Measurements from ENCODE around the gene FSD1L.
A peak's percentile ranks its signal among the peaks of the same experiment; 100 is the strongest.

The FSD1L gene

DNA sequence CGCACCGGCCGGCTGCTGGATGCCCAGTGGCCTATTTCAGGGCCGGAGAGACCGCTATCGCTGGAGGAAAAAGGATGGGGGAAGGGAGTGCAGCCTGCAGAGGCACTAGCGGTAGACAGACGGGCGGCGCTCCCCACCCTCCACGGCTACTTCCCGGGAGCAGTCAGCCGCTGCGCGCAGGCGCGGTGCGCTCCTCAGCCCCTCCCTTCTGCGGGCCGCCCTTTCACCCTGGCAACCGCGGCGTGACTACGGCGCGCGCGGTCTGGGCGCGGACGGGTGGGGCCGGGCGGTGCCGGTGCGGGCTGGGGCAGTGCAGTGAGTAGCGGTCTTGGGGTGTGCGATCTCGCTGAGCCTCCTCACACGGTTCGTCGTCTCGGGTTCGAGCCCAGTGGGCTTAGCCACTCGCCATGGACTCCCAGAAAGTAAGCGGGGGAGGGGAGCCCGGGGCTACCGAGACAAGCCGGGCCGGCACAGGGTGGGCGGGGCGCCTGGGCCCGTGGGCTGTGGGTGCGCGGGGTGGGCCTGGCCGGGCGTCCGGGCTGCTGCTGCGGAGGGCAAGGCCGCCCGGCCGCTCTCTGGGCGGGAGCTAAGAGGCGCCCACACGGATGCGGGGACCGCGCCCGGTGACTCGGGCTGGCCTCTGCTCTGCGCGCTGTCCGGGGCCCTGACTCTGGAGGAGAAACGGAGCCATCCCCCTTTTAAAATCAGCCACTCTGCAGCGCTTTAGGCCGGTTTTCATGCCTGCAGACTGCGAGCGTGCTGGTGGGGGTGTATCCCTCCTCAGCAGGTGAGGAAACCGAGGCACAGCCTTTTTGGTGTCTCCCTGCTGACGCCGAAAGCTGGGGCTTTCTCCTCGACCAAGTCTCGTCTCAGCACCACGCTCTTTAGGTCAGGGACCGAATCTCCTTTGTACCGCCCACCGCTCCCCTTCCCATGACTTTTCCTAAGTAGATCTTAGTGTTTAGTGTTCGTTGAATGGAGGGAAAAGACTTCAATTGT is at the start of gene FSD1L:
TSS of gene FSD1L (plus strand) at position 221 of the 999 bp plus-strand sequence. CDS start at position 408, 187 bp downstream.
- peak within 1 kb of the TSS; percentile 85 for H3K4me3 Mint-ChIP-seq
- H3K9me3 Mint-ChIP-seq: no peaks in the 10 kb centered on the region
- peaks cover 17% of the 10 kb centered on the region for H3K4me1 Mint-ChIP-seq (ENCODE audit: low read depth)
- no peaks in the 10 kb centered on the region for H3K36me3 Mint-ChIP-seq (ENCODE audit: low read depth)
- peaks cover 14% of the 10 kb centered on the region for H3K27me3 Mint-ChIP-seq (ENCODE audit: low read depth)
- peak within 1 kb of the TSS; percentile 69 for H3K27ac Mint-ChIP-seq

- H3K4me3 Mint-ChIP-seq: no peak overlapping the region
- no peaks in the 10 kb centered on the region for H3K9me3 Mint-ChIP-seq
- H3K36me3 Mint-ChIP-seq (ENCODE audit: low read depth): no peaks in the 10 kb centered on the region
- H3K27me3 Mint-ChIP-seq (ENCODE audit: low read depth): peaks cover 68% of the 10 kb centered on the region
- no peak overlapping the region for H3K27ac Mint-ChIP-seq
- peaks cover 6% of the 10 kb centered on the region for H3K4me1 Mint-ChIP-seq (ENCODE audit: low read depth)
Observed at GRCh38 chr9:105399117-105399516, 48.7 kb upstream of the FSD1L start.

GRCh38 chr9:105401651-105402050 is 46.2 kb upstream of the FSD1L start:
- no peak overlapping the region for H3K27ac Mint-ChIP-seq
- H3K36me3 Mint-ChIP-seq (ENCODE audit: low read depth): peaks cover 4% of the 10 kb centered on the region
- H3K4me1 Mint-ChIP-seq (ENCODE audit: low read depth): peaks cover 23% of the 10 kb centered on the region
- peaks cover 74% of the 10 kb centered on the region for H3K27me3 Mint-ChIP-seq (ENCODE audit: low read depth)
- H3K9me3 Mint-ChIP-seq: no peaks in the 10 kb centered on the region
- H3K4me3 Mint-ChIP-seq: no peak overlapping the region

DNA sequence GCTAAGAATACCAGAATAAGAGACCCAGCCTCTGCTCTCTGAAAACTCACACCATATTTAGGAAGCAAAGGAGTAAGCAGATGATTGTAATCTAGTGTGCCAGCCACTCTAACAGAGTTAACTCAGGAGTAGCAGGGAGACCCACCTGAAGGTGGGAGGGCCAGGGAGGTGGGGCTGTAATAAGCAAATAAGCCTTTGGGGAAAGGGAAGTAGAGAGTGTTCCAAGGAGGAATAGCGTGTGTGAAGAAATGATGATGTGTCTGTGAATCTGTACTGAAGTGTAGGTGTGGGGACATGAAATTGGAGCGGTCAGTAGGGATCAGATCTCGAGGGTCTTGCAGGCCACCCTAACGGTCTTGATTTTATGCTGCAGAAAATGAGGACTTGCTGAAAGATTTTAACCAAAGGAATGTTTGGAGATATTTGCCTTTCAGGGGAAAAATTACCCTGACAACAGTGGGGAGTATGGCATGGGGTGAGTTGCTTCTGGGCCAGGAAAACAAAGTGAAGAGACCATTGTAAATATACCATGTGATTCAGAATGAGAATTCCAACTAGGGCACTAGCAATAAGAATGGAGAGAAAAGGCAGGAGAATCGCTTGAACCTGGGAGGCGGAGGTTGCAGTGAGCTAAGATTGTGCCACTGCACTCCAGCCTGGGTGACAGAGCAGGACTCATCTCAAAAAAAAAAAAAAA is 44.1 kb upstream of the FSD1L start:
- Mint-ChIP-seq H3K27me3 (ENCODE audit: low read depth) (peaks cover 72% of the 10 kb centered on the region), H3K36me3 (ENCODE audit: low read depth) (peaks cover 4% of the 10 kb centered on the region), H3K4me1 (ENCODE audit: low read depth) (peaks cover 26% of the 10 kb centered on the region), H3K9me3 (no peaks in the 10 kb centered on the region), H3K27ac (no peak overlapping the region), H3K4me3 (no peak overlapping the region)

GRCh38 chr9:105405514-105406131 is 42.2 kb upstream of the FSD1L start:
- Mint-ChIP-seq H3K36me3 (ENCODE audit: low read depth) (peaks cover 4% of the 10 kb centered on the region), H3K27me3 (ENCODE audit: low read depth) (peaks cover 79% of the 10 kb centered on the region), H3K9me3 (no peaks in the 10 kb centered on the region), H3K4me1 (ENCODE audit: low read depth) (peaks cover 26% of the 10 kb centered on the region), H3K4me3 (peak overlapping the region; percentile 52), H3K27ac (peak overlapping the region; percentile 75)

- no peaks in the 10 kb centered on the region for H3K9me3 Mint-ChIP-seq
- peaks cover 81% of the 10 kb centered on the region for H3K27me3 Mint-ChIP-seq (ENCODE audit: low read depth)
- peaks cover 26% of the 10 kb centered on the region for H3K4me1 Mint-ChIP-seq (ENCODE audit: low read depth)
- H3K4me3 Mint-ChIP-seq: no peak overlapping the region
- H3K27ac Mint-ChIP-seq: no peak overlapping the region
- H3K36me3 Mint-ChIP-seq (ENCODE audit: low read depth): peaks cover 4% of the 10 kb centered on the region
Observed at GRCh38 chr9:105406369-105406768, 41.5 kb upstream of the FSD1L start.

GRCh38 chr9:105413525-105413924 is 34.3 kb upstream of the FSD1L start:
- Mint-ChIP-seq H3K4me3 (no peak overlapping the region), H3K9me3 (no peaks in the 10 kb centered on the region), H3K27me3 (ENCODE audit: low read depth) (peaks cover 53% of the 10 kb centered on the region), H3K27ac (no peak overlapping the region), H3K4me1 (ENCODE audit: low read depth) (peaks cover 15% of the 10 kb centered on the region), H3K36me3 (ENCODE audit: low read depth) (no peaks in the 10 kb centered on the region)

DNA sequence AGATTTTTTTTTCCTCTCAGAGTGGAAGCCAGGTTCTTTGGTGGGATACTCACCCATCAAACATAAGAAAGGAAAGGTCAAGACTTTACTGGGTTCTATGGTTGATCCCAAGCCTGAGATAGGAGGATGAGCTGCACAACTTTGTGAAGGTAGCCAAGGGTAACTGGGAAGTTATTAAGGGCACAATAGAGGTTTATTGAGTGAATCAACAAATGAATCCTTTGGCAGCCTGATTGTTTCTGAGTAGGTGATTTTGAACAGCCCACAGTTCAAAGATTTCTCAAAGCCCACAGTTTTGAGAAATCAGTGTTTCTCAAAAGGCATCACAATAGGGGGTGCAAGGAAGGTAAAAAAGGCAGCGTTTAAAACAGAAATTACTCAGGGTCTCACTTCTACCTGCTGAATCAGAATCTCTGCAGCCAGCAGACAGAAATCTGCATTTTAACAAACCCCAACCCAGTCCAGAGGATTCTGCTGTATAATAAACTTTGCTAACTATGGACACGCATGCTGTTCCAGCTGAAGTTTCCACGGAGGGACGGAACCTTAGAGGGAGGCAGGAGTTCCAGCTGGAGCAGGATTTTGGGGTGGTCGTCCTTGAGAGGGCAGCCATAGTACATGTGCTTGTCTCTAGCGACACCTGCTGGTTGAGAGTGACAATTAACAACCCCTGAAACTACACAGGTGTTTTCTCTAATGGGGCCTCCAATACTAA is 32.7 kb upstream of the FSD1L start:
- no peak overlapping the region for H3K27ac Mint-ChIP-seq
- H3K4me3 Mint-ChIP-seq: no peak overlapping the region
- peaks cover 15% of the 10 kb centered on the region for H3K4me1 Mint-ChIP-seq (ENCODE audit: low read depth)
- H3K9me3 Mint-ChIP-seq: no peaks in the 10 kb centered on the region
- peaks cover 47% of the 10 kb centered on the region for H3K27me3 Mint-ChIP-seq (ENCODE audit: low read depth)
- no peaks in the 10 kb centered on the region for H3K36me3 Mint-ChIP-seq (ENCODE audit: low read depth)

- Mint-ChIP-seq H3K36me3 (ENCODE audit: low read depth) (no peaks in the 10 kb centered on the region), H3K4me1 (ENCODE audit: low read depth) (peaks cover 15% of the 10 kb centered on the region), H3K9me3 (no peaks in the 10 kb centered on the region)
Observed at GRCh38 chr9:105415662-105415980, 32.2 kb upstream of the FSD1L start.

GRCh38 chr9:105416840-105417239 is 31.0 kb upstream of the FSD1L start:
- Mint-ChIP-seq H3K9me3 (no peaks in the 10 kb centered on the region), H3K4me3 (no peak overlapping the region), H3K36me3 (ENCODE audit: low read depth) (no peaks in the 10 kb centered on the region), H3K27me3 (ENCODE audit: low read depth) (peaks cover 30% of the 10 kb centered on the region), H3K4me1 (ENCODE audit: low read depth) (peaks cover 15% of the 10 kb centered on the region), H3K27ac (no peak overlapping the region)

More at GRCh38 chr9:105415662-105415980, 32.2 kb upstream of the FSD1L start:
- Mint-ChIP-seq H3K27ac (no peak overlapping the region), H3K4me3 (no peak overlapping the region), H3K27me3 (ENCODE audit: low read depth) (peaks cover 42% of the 10 kb centered on the region)

GRCh38 chr9:105418588-105419500 is 29.0 kb upstream of the FSD1L start:
- Mint-ChIP-seq H3K4me1 (ENCODE audit: low read depth) (peaks cover 15% of the 10 kb centered on the region), H3K27ac (no peak overlapping the region), H3K27me3 (ENCODE audit: low read depth) (peaks cover 14% of the 10 kb centered on the region), H3K36me3 (ENCODE audit: low read depth) (no peaks in the 10 kb centered on the region), H3K4me3 (no peak overlapping the region), H3K9me3 (no peaks in the 10 kb centered on the region)

DNA sequence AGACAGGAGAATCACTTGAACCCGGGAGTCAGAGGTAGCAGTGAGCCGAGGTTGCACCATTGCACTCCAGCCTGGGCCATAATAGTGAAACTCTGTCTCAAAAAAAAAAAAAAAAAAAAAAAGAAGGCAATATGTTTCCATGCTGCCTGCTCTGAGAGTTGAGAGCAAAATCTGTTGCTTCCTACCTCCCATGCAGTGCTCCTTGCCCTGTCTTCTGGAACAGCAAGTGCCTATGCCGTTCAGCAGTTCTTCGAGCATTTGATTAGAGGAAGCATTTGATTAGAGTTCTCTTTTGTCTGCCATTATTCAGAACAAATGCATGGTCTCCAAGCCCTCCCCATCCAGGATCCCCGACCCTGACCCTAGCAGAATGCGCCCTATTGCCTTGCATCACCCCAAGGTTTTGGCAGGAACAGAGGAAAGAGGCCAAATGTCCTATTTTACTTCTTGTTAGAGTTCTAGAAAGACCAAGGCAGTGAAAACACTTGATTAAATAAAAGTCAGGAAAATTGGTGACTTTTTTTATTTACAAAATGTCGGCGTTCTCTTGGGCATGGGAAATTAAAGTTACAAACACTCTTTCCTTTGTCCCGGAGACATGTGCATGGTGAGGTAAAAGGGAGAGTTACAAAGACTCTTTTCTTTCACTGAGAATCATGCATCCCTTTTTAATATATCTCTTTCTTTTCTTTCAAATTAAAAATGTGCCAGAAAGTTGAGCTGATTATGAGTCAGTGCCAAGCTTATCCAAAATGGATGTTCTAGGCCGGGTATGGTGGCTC is 27.8 kb upstream of the FSD1L start:
- peaks cover 15% of the 10 kb centered on the region for H3K4me1 Mint-ChIP-seq (ENCODE audit: low read depth)
- no peaks in the 10 kb centered on the region for H3K36me3 Mint-ChIP-seq (ENCODE audit: low read depth)
- no peak overlapping the region for H3K4me3 Mint-ChIP-seq
- peaks cover 5% of the 10 kb centered on the region for H3K27me3 Mint-ChIP-seq (ENCODE audit: low read depth)
- no peaks in the 10 kb centered on the region for H3K9me3 Mint-ChIP-seq
- H3K27ac Mint-ChIP-seq: no peak overlapping the region

GRCh38 chr9:105421154-105421553 is 26.7 kb upstream of the FSD1L start:
- Mint-ChIP-seq H3K4me1 (ENCODE audit: low read depth) (peaks cover 12% of the 10 kb centered on the region), H3K9me3 (no peaks in the 10 kb centered on the region), H3K27me3 (ENCODE audit: low read depth) (peaks cover 4% of the 10 kb centered on the region), H3K36me3 (ENCODE audit: low read depth) (no peaks in the 10 kb centered on the region), H3K27ac (no peak overlapping the region), H3K4me3 (no peak overlapping the region)
